GM12874 (cell line): Measurements from ENCODE around the gene CCDC154.

Experiments used
- CTCF ChIP-seq: IDR thresholded peaks from 2 replicates; pipeline ENCODE4 v1.5.1; 2011; ENCODE audit warnings: low read depth, mild to moderate bottlenecking, control low read depth, low read length, moderate library complexity; ENCODE audit not compliant: insufficient read depth

Gene CCDC154

GRCh38 chr16:1426734-1427471 lies 17.5 kb downstream of the CCDC154 start:
- no peak for TF ChIP-seq CTCF

GRCh38 chr16:1425616-1426370 lies 18.6 kb downstream of the CCDC154 start:
- no peak for TF ChIP-seq CTCF

GRCh38 chr16:1424028-1424427 lies 20.3 kb downstream of the CCDC154 start:
- no peak for TF ChIP-seq CTCF

- TF ChIP-seq CTCF = no peak
Measured at GRCh38 chr16:1422076-1422475, 22.3 kb downstream of the CCDC154 start.

- no peak for TF ChIP-seq CTCF
Measured at GRCh38 chr16:1420111-1420539, 24.2 kb downstream of the CCDC154 start.

GRCh38 chr16:1416521-1416941 lies 27.8 kb downstream of the CCDC154 start:
- TF ChIP-seq CTCF = no peak

- TF ChIP-seq CTCF = no peak
Measured at GRCh38 chr16:1414532-1415260, 29.7 kb downstream of the CCDC154 start, which contains the start of gene UNKL. Gene UNKL (minus strand): TSS chr16:1414704. CDS start chr16:1414691, 13 bp downstream.
